ENCODE results near the gene KRTAP5-10. TPM values are rescaled to one million over a fixed set of nuclear protein-coding genes. Genes with fewer than 3 reads are reported as not detected.

Gene KRTAP5-10
- total and polyA plus RNA-seq, 9 of the 15 experiments (the other 6 are each of a cell fraction or from before 2014, with no cell fraction given) = not detected

GRCh38 chr11:71535825-71536224 is 29.5 kb upstream of the KRTAP5-10 start (continued):
- TF ChIP-seq PRDM10 (IDR thresholded peaks at IDR 0.05; ENCODE audit: partially characterized antibody) (no peak), TAL1 (IDR thresholded peaks at IDR 0.05) (no peak), NR4A1 (CRISPR knock-in tag; IDR thresholded peaks at IDR 0.05) (no peak), NR4A1 (tag; IDR thresholded peaks at IDR 0.05) (no peak), ZNF140 (CRISPR knock-in tag; IDR thresholded peaks at IDR 0.05) (no peak), FOXO4 (CRISPR knock-in tag; IDR thresholded peaks at IDR 0.05) (no peak), KAT7 (CRISPR knock-in tag; IDR thresholded peaks at IDR 0.05; ENCODE audit: borderline replicate concordance) (no peak), KDM4B (IDR thresholded peaks at IDR 0.05; ENCODE audit: borderline replicate concordance in 2 of 2, low read depth in 1 of 2) (no peak), CBX3 (IDR thresholded peaks at IDR 0.05; ENCODE audit: borderline replicate concordance in 1 of 2, low read length in 2 of 2) (no peak), TRIM25 (IDR thresholded peaks at IDR 0.05; ENCODE audit: borderline replicate concordance) (no peak), DACH1 (IDR thresholded peaks at IDR 0.05; ENCODE audit: partially characterized antibody) (no peak)
